ENCODE results near the gene HECTD4. TPM values are rescaled to one million over a fixed set of nuclear protein-coding genes. Genes with fewer than 3 reads are reported as not detected.

Gene HECTD4
- total and polyA plus RNA-seq, 2 donors (not counting 1 experiment from before 2014, with no cell fraction given), result 46.4 to 92.2 TPM

DNA sequence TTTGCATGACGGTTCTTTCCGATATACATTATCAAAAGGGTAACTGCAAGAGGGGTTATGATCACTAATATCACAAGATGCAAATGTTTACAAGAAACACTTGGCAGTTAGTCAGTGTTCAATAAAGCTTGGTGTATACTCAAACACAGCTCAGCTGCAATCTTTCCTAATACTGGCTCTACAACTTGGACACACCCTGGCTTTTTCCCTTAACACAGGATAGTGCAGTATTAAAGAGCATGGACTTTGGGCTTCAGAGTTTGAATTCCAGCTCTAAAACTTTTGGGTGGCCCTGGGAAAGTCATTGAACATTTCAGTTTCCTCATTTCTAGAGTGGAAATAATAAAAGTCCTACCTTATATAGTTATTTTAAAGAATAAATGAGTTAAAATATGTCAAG lies 107.0 kb downstream of the HECTD4 start:
- H3K4me2 ChIP-seq (replicated peaks; ENCODE audit: low read depth, low read length, poor library complexity, severe bottlenecking), result no peak overlapping the region
- H3K9me3 Mint-ChIP-seq (ENCODE audit: insufficient read depth), result no peaks in the 10 kb centered on the region

DNA sequence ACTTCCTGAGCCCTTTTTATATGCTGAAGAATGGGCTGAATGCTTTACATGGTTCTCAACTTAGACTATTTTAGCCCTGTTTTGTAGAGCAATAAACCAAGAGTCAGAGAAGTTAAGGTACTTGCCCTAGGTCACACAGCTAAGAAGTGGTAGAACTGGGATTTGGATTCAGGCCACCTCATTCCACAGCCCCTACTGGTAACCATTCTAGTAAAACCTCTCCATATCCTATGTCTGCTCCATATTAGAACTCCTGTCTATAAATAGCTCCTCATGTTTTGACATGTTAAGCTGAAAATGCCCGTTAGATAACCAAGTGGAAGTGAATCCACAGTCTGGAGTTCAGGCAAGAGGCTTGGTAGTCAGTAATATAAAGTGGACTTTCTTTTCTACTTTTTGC lies 111.6 kb downstream of the HECTD4 start:
- no peak overlapping the region for H3K27ac Mint-ChIP-seq
- H3K36me3 ChIP-seq (replicated peaks in 1 of 2; ENCODE audit: control extremely low read depth in 1 of 2, control insufficient read depth in 1 of 2, extremely low read depth in 1 of 2, insufficient read depth in 2 of 2, low read length in 1 of 2), result peaks cover 6 to 67% of the 10 kb centered on the region in 2 experiments

More for the DNA sequence above, 107.0 kb downstream of the HECTD4 start:
- H3K27me3 ChIP-seq (replicated peaks in 1 of 4; ENCODE audit: control extremely low read depth in 1 of 4, control insufficient read depth in 3 of 4, insufficient read depth in 4 of 4, low read length in 3 of 4), result no peaks in the 10 kb centered on the region
- H3K9ac ChIP-seq (ENCODE audit: low read length), result no peak overlapping the region
- ChIA-PET CTCF (interaction anchor here (1.6 kb wide), 1 partner anchor 8 kb away, joined by 4 read pairs; no protein-coding TSS in a partner anchor), POLR2A (no interaction called here)
- no peak overlapping the region for H3K4me3 Mint-ChIP-seq
- no peaks in the 10 kb centered on the region for H3K27me3 Mint-ChIP-seq
- H3K36me3 ChIP-seq (replicated peaks in 1 of 2; ENCODE audit: control extremely low read depth in 1 of 2, control insufficient read depth in 1 of 2, extremely low read depth in 1 of 2, insufficient read depth in 2 of 2, low read length in 1 of 2), result peaks cover 3 to 60% of the 10 kb centered on the region in 2 experiments
- DNase-seq (no peak), ATAC-seq (ENCODE audit: low read depth) (no peak)
- H3K9me3 ChIP-seq (ENCODE audit: control extremely low read depth in 1 of 3, control insufficient read depth in 2 of 3, insufficient read depth in 1 of 3, low read length in 2 of 3), result no peaks in the 10 kb centered on the region
- H2AFZ ChIP-seq (ENCODE audit: insufficient read depth, low read depth, low read length, poor library complexity, severe bottlenecking), result no peak overlapping the region
- H3K4me3 ChIP-seq (ENCODE audit: control extremely low read depth in 1 of 5, extremely low read depth in 1 of 5, insufficient read depth in 1 of 5, low read depth in 2 of 5, low read length in 4 of 5), result no peak overlapping the region
- no peak overlapping the region for H3K27ac Mint-ChIP-seq
- H3K4me1 Mint-ChIP-seq, result no peaks in the 10 kb centered on the region
- WGBS (ENCODE audit: insufficient coverage), result no CpG with 5 or more reads among the region's 2 CpGs
- intact Hi-C loops (cut with micrococcal nuclease), result no loop called here
- no peaks in the 10 kb centered on the region for H3K4me1 ChIP-seq (ENCODE audit: control insufficient read depth in 2 of 2, insufficient read depth in 2 of 2, low read length in 2 of 2)
- H3K27ac ChIP-seq (ENCODE audit: low read length in 2 of 2), result no peak overlapping the region
- no peaks in the 10 kb centered on the region for H3K79me2 ChIP-seq (ENCODE audit: control insufficient read depth, insufficient read depth, low read length)
- no peaks in the 10 kb centered on the region for H4K20me1 ChIP-seq (ENCODE audit: control insufficient read depth, insufficient read depth, low read length, poor library complexity, severe bottlenecking)
- TF ChIP-seq EZH2 (IDR thresholded peaks at IDR 0.05; ENCODE audit: borderline replicate concordance, insufficient read depth, low read depth, low read length, poor library complexity, severe bottlenecking), result no peak
- TF ChIP-seq, protein P1, sequence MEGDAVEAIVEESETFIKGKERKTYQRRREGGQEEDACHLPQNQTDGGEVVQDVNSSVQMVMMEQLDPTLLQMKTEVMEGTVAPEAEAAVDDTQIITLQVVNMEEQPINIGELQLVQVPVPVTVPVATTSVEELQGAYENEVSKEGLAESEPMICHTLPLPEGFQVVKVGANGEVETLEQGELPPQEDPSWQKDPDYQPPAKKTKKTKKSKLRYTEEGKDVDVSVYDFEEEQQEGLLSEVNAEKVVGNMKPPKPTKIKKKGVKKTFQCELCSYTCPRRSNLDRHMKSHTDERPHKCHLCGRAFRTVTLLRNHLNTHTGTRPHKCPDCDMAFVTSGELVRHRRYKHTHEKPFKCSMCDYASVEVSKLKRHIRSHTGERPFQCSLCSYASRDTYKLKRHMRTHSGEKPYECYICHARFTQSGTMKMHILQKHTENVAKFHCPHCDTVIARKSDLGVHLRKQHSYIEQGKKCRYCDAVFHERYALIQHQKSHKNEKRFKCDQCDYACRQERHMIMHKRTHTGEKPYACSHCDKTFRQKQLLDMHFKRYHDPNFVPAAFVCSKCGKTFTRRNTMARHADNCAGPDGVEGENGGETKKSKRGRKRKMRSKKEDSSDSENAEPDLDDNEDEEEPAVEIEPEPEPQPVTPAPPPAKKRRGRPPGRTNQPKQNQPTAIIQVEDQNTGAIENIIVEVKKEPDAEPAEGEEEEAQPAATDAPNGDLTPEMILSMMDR (IDR thresholded peaks at IDR 0.05), result no peak

More for the DNA sequence above, 111.6 kb downstream of the HECTD4 start:
- H3K4me3 ChIP-seq (ENCODE audit: control extremely low read depth in 1 of 5, extremely low read depth in 1 of 5, insufficient read depth in 1 of 5, low read depth in 2 of 5, low read length in 4 of 5), result no peak overlapping the region
- DNase-seq (no peak), ATAC-seq (ENCODE audit: low read depth) (no peak)
- no peak for TF ChIP-seq EZH2 (IDR thresholded peaks at IDR 0.05; ENCODE audit: borderline replicate concordance, insufficient read depth, low read depth, low read length, poor library complexity, severe bottlenecking)
- TF ChIP-seq, protein P1 (IDR thresholded peaks at IDR 0.05), result no peak
- no peak overlapping the region for H3K27ac ChIP-seq (ENCODE audit: low read length in 2 of 2)
- no peak overlapping the region for H2AFZ ChIP-seq (ENCODE audit: insufficient read depth, low read depth, low read length, poor library complexity, severe bottlenecking)
- Mint-ChIP-seq H3K4me1 (no peaks in the 10 kb centered on the region), H3K27me3 (no peaks in the 10 kb centered on the region), H3K9me3 (ENCODE audit: insufficient read depth) (no peaks in the 10 kb centered on the region), H3K4me3 (no peak overlapping the region)
- no peaks in the 10 kb centered on the region for H3K4me1 ChIP-seq (ENCODE audit: control insufficient read depth in 2 of 2, insufficient read depth in 2 of 2, low read length in 2 of 2)
- no peak overlapping the region for H3K9ac ChIP-seq (ENCODE audit: low read length)
- no peak overlapping the region for H3K4me2 ChIP-seq (replicated peaks; ENCODE audit: low read depth, low read length, poor library complexity, severe bottlenecking)
- ChIA-PET CTCF (interaction anchor here (0.8 kb wide), 1 partner anchor 17 kb away, joined by 3 read pairs; no protein-coding TSS in a partner anchor), POLR2A (no interaction called here)
- H3K79me2 ChIP-seq (ENCODE audit: control insufficient read depth, insufficient read depth, low read length), result no peaks in the 10 kb centered on the region
- no peaks in the 10 kb centered on the region for H3K9me3 ChIP-seq (ENCODE audit: control extremely low read depth in 1 of 3, control insufficient read depth in 2 of 3, insufficient read depth in 1 of 3, low read length in 2 of 3)
- no CpG with 5 or more reads among the region's 1 CpG for WGBS (ENCODE audit: insufficient coverage)
- intact Hi-C loops (cut with micrococcal nuclease), result no loop called here
- no peaks in the 10 kb centered on the region for H3K27me3 ChIP-seq (replicated peaks in 1 of 4; ENCODE audit: control extremely low read depth in 1 of 4, control insufficient read depth in 3 of 4, insufficient read depth in 4 of 4, low read length in 3 of 4)
- H4K20me1 ChIP-seq (ENCODE audit: control insufficient read depth, insufficient read depth, low read length, poor library complexity, severe bottlenecking), result no peaks in the 10 kb centered on the region

Measured in B cell (primary cell).